HG03103 (cell line): ENCODE results near the gene KIF26B.

ENCODE experiments used
- ATAC-seq: cut with Tn5 transposase; IDR thresholded peaks from one replicate; pipeline ENCODE4 v1.9.1; 2021; ENCODE audit warnings: low read depth; ENCODE audit not compliant: unreplicated experiment

The KIF26B gene

DNA sequence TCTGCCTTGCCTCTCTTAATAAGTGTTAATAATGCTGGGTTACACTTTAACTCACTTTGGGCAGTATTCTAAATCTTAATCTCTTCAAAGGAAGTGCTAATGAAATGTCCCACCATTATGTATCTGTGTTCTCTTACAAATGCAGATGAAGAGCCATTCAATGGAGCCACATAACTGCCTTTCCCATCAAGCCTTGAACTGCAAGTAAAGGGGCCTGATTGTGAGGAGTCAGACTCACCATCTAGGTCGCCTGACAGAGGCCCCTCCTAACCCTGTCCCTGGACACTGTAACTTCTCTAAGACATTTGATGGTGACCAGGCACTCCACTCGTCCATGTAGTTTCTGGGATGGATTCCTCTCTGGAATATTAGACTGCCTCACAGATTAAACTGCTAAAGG, 329.4 kb downstream of the KIF26B start:
- no peak for ATAC-seq

DNA sequence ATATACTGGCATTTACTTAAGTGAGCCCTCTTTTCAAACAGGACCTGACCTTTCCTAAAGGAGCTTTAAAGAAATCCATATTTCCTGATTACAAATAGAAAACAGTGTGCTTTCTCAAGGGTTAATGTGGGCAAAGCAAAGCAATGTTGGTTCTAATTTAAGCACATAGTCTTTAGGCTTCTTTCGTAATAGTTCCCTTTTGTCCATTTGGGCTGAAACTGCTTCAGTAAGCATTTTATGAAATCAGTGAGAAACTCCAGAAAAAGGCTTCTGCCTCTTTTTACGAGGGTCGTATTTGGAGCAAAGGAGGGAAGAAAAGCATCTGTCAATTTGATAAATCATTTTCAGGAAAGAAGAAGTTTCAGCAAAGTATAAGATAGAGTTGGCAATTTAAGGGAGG, 331.2 kb downstream of the KIF26B start:
- ATAC-seq = no peak

DNA sequence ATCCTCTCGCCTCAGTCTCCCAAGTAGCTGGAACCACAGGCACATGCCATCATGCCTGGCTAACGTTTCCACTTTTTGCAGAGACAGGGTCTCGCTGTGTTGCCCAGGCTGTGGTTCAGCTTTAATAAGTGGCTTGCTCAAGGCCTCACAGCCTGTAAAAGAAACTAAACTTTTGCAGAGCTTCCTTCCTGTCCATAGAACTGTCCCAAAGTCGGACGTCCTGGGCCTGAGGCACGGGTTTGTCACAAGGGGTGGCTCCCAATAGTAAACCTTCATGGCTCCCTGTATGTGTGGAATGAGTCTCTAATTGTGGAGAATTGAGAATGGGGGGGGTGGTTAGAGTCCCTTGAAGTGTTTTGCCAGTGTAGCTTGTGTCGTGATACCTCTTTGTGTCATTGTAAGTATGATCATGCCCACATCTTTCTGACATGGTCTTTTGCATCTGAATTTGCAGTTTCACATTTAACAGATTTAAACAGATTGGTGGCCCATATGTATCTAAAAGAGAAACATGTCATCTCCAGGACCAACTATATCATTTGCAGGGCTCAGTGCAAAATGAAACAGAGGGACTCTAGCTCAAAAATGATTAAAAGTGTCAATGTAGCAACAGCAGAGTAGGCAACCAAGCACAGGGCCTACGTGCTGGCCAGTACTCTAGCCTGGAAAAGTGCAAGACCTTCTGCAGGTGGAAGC, 332.1 kb downstream of the KIF26B start:
- no peak for ATAC-seq

DNA sequence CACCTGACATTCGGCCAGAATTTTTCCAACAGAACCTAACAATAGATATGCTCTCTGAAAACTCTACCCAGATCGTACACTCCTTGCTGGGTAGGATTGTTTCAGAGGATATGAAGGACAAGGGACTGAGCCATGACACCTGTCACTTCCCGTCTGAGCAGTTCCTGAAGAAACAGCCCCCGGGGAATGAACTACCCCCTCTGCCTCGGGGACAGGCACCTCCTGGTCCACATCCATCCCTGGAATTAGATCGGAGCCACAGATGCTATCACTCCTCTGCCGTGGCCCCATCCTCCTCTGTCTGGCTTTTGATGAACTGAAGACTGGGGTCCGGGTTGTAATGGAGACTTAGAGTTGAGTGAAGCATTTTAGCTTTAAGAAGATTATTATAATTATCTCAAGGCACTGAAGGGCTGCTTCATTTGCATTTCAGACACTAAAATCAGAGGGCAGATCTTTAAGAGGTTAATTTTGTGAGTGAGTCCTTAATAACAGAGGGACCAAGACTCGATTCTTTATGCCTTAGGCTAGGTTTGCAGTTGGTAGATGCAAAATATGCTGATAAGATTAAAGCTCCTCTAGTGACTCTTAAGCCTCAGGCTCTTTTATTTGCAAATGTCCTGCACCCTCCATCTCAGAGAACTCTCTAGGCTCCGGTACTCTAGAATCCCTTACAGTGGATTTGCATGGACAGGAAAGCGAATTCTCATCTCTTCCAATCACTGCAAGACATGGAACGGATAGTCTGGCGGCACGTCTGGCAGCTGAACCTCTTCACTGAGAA, 333.8 kb downstream of the KIF26B start:
- no peak for ATAC-seq

DNA sequence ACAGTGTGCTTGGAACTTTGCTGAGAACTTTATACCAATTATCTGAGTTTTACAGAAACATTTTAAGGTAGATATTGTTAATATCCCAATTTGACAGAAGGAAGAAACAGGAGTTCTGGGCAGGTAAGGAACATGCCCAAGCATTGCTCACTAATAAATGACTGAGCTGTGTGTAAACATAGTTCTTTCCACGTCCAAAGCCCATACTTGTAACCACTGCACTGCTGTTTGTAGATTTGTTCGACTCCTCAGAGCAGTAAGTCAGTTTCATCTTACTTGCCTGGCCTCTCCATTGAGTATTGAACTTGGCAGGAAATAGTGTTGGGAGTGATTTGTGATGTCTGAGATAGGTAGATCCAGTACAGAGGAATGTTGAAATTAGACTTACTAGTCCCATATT, 335.1 kb downstream of the KIF26B start:
- no peak for ATAC-seq

DNA sequence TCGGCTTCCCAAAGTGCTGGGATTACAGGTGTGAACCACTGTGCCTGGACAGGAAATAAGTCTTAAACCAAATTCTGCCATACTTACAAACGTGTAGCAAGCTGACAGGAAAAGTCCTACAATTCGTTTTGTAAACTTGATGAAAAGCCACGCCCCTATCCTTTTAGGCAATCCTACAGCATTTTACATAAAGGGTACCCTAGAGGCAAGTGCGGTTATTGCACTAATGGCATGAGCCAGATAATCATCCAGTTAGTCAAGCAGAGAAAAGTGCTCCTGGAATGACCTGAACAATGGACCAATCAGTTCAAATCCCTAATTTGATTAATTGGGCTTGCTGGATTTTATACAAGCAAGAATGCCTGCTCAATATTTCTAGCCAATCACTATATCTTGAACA, 338.2 kb downstream of the KIF26B start:
- no peak for ATAC-seq

DNA sequence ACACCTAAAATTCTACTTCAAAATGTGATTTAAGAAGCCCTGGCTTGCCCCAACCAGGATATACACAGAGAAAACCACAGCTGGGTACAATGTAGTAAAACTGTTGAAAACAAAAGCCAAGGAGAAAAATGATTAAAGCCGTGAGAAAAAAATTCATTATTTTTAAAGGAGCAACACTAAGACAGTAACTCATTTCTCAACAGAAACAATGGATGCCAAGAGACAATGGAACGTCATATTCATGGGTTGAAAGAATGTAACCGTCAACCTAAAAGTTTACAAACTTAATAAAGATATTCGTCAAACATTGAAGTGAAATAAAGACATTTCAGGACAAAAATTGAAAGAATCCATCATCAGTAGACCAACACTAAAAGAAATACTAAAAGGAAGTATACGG, 340.9 kb downstream of the KIF26B start:
- no peak for ATAC-seq

DNA sequence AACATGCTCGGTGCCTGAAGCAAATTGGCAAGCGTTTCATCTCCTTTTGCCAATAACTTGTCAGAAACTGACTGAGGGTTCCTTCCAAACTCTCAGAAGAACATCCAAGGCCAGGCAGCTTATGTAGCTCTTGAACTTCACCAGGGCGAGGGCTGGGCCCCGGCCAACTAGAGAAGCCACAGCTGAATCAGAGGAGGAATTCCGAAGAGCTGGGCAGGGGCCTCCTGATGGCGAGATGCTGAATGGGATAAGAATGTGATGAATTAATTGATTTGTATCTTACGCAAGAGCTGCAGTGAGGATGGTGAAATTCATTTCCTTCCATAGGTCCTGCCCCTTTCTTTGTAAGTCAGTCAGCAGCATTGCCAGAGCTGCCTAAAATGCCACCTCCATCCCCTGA, 345.8 kb downstream of the KIF26B start:
- no peak for ATAC-seq

DNA sequence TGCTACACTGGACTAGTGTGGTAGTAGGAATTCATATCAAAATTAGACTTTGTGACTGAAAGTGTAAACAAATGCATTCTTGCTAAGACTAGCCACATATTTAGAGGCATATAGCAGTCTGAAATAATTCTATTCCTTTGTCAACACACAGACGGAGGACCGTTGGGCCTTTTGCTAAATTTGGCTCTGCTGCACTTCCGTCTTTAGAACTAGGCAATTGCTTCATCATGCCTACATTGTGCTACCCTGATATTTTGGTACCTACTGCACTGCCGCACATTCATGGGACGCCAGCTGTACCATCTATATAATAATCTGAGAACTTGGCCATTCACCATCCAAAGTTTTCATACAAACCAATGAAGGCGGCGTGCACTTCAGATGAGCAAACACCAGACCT, 346.8 kb downstream of the KIF26B start:
- no peak for ATAC-seq

DNA sequence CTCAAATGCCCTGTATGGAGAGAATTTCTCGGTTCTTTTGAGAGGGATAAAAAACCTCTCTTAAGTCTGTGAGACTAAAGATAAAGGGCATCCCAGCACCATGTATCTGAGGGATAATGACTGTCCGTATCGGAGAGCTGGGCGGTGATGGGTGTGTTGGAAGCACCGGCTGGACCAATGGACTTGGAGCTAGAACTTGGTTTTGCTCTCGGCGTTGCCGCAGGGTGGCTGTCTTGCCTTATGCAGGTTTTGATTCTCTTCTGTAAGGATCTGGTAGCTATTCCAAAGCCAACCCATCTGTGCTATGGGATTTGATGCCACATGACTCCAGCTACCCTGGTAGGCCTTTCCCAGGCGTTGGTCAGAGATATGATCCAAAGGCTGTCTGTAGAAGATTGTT, 348.8 kb downstream of the KIF26B start:
- no peak for ATAC-seq

DNA sequence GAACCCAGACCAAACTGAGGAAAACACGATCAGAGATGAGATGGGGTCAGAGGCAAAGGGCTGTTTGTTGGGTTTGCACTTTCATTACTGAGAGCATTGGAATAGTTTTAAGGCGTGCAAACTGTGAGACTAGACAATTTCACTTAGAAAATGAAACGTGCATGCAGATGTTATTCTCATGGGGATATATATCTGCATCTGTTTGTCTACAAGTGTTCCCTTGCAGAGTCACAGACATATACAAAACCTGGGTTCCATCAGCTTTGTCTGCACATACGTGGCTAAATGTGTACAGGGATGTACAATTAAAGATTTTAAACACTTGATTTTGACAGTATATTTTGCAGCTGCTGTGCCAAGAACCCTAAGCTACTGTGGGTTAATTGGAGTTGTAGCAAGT, 355.4 kb downstream of the KIF26B start:
- ATAC-seq = no peak

DNA sequence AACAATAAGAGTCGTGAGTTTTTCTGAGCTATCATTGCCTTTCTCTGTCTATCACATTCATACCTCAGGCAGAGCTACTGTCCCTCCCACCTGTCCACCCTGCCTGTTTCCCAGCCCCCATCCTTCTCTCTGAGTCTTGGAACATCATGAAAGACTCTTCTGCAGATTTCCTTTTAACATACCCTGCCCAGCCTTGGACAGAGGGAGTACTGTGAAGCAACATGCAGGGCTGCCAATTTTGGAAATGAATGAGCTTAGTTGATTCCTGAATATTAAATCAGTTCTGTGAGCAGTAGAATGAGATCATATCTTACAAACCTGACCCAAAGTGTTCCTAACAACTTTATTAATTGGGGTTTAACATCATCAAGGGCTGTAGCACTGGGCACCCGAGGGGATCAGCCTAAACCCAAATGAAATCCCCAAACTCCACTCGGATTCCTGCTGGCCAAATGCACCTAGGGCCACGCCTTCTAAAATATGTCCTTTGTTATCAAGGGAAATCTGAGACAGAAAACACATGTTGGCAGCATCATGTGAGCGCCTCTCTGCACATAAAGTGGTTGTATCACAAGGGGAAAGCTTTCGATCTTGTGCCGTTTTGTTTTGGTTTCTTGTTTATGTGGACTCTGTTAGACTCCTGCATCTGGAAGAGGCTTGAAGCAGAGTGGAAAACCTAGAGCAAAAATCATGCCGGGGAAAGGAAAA, 357.6 kb downstream of the KIF26B start:
- no peak for ATAC-seq

DNA sequence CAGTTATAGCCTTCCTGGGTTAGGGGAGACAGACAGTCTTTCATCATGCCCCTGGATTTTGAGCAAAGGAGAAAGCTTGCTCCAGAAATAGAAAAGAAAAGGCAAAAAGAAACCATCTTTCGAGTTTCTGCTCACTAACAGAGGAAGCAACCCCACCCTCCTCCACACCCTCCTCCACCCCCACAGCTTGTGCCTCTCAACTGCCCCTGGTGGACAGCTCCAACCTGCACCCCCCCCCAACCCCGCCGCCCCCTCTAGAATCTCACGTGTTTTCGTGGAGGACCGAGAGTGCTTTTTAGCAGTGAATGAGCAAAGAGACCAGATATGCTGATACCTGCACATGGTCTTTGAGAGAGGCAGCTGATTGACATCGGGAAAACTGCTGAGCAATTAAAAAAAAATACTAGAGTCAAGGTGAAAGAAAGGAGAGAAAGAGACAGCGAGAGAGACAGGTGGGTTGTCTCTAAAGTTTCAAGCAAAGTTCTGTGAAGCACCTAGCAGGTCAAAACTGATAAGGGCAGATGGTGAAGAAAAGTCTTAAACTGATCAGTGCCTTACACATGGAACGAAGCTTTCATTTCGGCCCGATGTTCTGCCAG, 358.3 kb downstream of the KIF26B start:
- no peak for ATAC-seq

DNA sequence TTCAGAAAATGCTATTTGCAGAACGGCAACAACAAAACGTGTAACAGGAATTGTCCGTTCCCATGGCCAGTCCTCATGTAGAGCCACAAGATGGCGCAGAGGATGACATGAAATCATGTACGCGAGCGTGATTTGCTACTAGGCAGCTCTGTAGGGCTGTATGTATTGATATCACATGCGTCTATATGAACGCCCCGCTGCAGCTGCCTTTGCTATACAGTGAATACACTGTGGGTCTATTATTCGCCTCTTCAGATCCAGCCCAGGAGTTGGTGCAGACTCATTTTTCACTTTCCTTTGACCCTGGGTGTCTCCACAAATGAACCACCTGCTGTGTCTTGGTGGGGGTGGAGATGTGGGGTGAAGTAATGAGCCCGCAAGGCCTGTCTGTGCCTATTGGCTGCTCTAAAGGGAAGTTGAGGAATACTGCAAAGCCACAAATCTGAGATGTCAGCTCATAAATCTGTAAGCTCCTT, 361.5 kb downstream of the KIF26B start:
- ATAC-seq = no peak

DNA sequence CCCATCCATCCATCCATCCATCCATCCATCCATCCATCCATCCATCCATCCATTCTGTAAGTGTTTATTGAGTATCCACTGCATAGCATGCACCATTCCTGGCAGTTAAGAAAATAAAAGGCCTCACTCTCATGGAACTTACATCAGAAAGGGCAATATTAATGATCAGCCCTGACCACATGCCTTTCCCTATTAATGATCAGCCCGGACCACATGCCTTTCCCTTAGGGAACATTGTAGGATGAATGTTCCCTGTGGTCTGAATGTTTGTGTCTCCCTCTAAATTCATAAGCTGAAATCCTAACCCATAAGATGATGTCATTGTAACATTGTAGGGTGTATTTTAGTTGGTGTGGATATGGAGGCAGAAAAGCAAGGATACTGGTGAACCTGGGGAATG, 365.8 kb downstream of the KIF26B start:
- no peak for ATAC-seq

DNA sequence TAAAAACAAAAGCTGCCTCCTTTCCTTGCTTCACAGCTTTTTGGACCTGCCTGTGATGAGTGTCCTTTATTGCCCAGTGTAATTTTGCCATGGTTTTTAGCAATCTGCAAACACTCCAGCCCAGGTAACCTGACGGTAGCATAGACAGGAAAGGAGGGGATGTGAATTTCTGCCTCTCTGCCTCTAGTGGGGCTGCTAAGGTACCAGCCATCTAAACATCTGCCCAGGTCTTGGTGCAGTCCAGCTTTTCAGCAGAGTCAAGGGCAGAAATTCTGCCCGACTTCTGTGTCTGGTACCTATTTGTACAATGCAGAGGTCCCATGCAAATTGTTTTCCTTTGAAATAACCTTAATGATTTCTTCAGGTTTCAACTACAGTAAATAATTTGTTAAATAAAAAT, 371.4 kb downstream of the KIF26B start:
- ATAC-seq = no peak

DNA sequence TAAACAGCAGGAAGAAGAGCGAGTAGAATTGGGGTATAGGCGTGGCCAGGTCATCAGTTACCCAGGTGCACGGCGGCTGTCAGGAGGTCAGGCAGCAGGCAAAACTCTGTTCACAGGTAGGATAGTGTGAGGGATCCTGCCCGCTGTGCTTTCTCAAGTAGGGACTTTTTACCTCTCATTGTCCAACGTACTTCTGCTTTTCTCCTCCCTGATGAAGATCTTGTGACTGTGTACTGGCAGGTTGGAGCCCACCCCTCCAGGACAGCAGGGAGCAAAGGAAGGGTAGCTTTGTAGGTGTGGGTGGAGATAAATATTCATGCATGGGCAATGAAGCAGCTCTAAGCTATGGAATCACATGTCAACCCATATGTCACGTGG, 373.5 kb downstream of the KIF26B start:
- no peak for ATAC-seq

DNA sequence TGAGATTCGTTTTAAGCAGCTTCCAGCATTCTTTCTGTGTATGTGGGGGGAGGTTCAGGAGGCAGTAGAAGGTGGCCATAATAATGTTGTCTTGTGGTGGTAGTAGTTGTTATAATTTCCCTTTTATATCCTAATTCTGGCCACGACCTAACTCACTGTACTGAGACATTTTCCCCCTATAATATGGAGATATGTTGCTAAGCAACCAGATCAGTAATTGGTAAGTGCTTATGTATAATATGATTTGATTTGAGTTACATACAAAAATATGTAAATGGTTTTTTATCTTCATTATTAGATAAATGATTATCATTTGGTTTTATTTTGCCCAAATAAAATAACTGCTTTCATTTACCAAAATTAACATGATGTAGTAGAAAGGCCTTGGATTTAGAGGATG, 376.2 kb downstream of the KIF26B start:
- no peak for ATAC-seq

DNA sequence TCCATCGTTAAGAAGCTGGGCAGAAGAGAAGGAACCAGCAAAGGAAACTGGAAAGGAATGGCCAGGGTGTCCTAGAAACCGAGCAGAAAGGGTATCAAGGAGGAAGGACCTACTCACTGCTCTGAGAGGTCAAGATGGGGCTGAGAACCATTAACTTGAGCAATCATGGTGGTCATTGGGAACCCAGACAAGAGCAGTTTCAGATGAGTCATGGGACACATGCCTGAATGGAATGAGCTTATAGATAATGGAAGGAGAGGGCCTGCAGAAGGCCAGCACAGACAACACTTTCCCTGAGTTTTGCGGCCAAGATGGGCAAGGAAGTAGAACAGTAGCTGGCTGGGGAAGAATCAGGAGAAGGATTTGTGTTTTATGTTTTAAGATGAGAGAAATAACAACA, 383.2 kb downstream of the KIF26B start:
- ATAC-seq = no peak

DNA sequence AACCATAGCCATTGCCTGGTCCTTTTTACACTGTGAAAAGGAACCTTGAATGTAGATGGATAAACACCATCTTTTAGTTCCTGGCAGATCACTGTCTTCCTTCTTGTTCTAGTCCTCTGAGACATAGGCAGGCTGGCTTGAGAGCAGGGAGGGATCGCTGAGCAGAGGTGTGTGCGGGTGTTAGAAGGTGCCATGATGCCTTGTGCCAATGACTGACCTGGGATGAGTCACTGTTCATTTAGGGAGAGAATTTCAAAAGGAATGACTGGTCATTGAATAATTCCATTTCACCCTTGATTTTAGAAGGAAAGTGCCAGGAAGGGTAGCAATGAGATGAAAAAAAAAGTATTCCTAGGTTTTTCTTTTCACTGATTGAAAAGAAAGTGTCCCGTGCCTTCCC, 383.9 kb downstream of the KIF26B start:
- no peak for ATAC-seq

DNA sequence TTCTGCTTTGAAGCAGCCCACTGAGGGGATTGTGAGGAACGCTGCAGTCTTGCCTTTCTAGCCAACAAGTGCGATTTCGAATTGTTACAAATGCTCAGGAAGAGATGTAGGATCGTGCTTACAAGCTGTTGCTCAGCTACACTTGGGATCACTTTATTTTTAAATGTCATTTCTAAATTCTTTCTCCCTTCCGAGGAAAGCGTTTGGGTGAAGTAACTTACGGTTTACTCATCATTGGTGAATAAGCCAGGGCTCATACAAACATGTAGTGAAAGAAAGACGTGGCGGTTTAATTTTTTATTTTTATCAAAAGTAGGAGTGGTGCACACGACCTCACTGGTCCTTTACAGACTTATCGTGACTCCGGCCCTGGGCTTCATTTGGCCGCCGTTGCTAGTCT, 386.6 kb downstream of the KIF26B start:
- no peak for ATAC-seq
